ENCODE measurements around the gene CNGB1.

Gene CNGB1

GRCh38 chr16:57889960-57890751 is 80.8 kb downstream of the CNGB1 start:
- no peaks in the 10 kb centered on the region for H3K36me3 ChIP-seq
- DNase-seq: no peak
- TF ChIP-seq CTCF (IDR thresholded peaks at IDR 0.05; ENCODE audit: low read depth, low read length): no peak
- no peaks in the 10 kb centered on the region for H3K27me3 ChIP-seq (ENCODE audit: insufficient read depth, low read depth, severe bottlenecking)
- no peak overlapping the region for H3K27ac ChIP-seq
- H3K9me3 ChIP-seq (ENCODE audit: severe bottlenecking): no peaks in the 10 kb centered on the region
- H3K4me3 ChIP-seq (ENCODE audit: low read depth, low read length): no peak overlapping the region

DNA sequence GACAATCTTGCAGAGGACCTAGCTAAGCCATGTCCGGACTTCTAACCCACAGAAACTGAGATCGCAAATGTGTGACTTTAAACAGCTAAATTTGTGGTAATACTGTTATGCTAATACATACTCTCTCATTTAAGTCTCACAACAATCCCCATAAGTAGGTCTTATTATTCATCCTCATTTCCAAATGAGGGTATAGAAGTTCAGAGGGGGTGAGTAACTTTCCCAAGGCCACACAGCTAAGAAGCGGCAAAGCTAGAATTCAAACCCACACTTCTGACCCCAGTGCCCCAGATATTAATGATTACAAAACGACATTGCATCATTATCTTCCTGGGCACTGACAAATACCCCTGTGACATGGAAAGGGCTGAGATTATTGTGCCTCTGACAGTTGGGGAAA is 81.4 kb downstream of the CNGB1 start:
- Histone ChIP-seq H3K27ac (no peak overlapping the region), H3K36me3 (no peaks in the 10 kb centered on the region), H3K9me3 (ENCODE audit: severe bottlenecking) (no peaks in the 10 kb centered on the region), H3K4me3 (ENCODE audit: low read depth, low read length) (no peak overlapping the region), H3K27me3 (ENCODE audit: insufficient read depth, low read depth, severe bottlenecking) (no peaks in the 10 kb centered on the region)
- no peak for TF ChIP-seq CTCF (IDR thresholded peaks at IDR 0.05; ENCODE audit: low read depth, low read length)
- DNase-seq: no peak

GRCh38 chr16:57889111-57889510 is 81.8 kb downstream of the CNGB1 start:
- H3K27ac ChIP-seq: no peak overlapping the region
- no peaks in the 10 kb centered on the region for H3K27me3 ChIP-seq (ENCODE audit: insufficient read depth, low read depth, severe bottlenecking)
- no peak overlapping the region for H3K4me3 ChIP-seq (ENCODE audit: low read depth, low read length)
- no peak for DNase-seq
- H3K9me3 ChIP-seq (ENCODE audit: severe bottlenecking): no peaks in the 10 kb centered on the region
- no peaks in the 10 kb centered on the region for H3K36me3 ChIP-seq
- TF ChIP-seq CTCF (IDR thresholded peaks at IDR 0.05; ENCODE audit: low read depth, low read length): no peak

DNA sequence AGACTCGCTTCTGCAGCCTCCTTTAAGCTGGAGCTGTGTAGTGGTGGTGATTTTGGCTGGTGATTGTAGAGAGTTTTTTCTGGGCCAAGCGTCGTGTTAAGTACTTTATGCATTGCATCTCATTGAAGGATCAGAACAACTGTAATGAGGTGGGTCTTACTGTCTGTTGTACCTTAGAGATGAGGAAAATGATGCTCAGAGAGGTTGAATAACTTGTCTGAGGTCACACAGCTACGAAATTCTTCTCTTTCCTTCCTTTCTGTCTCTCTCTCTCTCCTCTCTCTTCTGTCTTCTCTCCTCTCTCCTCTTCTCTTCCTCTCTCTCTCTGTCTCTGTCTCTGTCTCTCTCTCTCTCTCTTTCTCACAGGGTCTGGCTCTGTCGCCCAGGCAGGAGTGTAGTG is 82.8 kb downstream of the CNGB1 start:
- DNase-seq: no peak
- no peak overlapping the region for H3K27ac ChIP-seq
- no peaks in the 10 kb centered on the region for H3K27me3 ChIP-seq (ENCODE audit: insufficient read depth, low read depth, severe bottlenecking)
- no peak for TF ChIP-seq CTCF (IDR thresholded peaks at IDR 0.05; ENCODE audit: low read depth, low read length)
- no peaks in the 10 kb centered on the region for H3K9me3 ChIP-seq (ENCODE audit: severe bottlenecking)
- H3K4me3 ChIP-seq (ENCODE audit: low read depth, low read length): no peak overlapping the region
- H3K36me3 ChIP-seq: no peaks in the 10 kb centered on the region

GRCh38 chr16:57887711-57888110 is 83.2 kb downstream of the CNGB1 start:
- no peaks in the 10 kb centered on the region for H3K9me3 ChIP-seq (ENCODE audit: severe bottlenecking)
- no peak overlapping the region for H3K4me3 ChIP-seq (ENCODE audit: low read depth, low read length)
- H3K36me3 ChIP-seq: no peaks in the 10 kb centered on the region
- H3K27me3 ChIP-seq (ENCODE audit: insufficient read depth, low read depth, severe bottlenecking): no peaks in the 10 kb centered on the region
- no peak for TF ChIP-seq CTCF (IDR thresholded peaks at IDR 0.05; ENCODE audit: low read depth, low read length)
- no peak for DNase-seq
- no peak overlapping the region for H3K27ac ChIP-seq

- no peak for DNase-seq
- no peaks in the 10 kb centered on the region for H3K27me3 ChIP-seq (ENCODE audit: insufficient read depth, low read depth, severe bottlenecking)
- H3K36me3 ChIP-seq: no peaks in the 10 kb centered on the region
- H3K27ac ChIP-seq: no peak overlapping the region
- H3K4me3 ChIP-seq (ENCODE audit: low read depth, low read length): no peak overlapping the region
- TF ChIP-seq CTCF (IDR thresholded peaks at IDR 0.05; ENCODE audit: low read depth, low read length): no peak
- H3K9me3 ChIP-seq (ENCODE audit: severe bottlenecking): no peaks in the 10 kb centered on the region
Observed at GRCh38 chr16:57886427-57886826, 84.5 kb downstream of the CNGB1 start.
